Middle frontal gyrus (tissue), 1 donor: ENCODE results near the gene FOXL3.
A peak's percentile ranks its signal among the peaks of the same experiment; 100 is the strongest.

Experiments
- DNase-seq: peaks from one replicate; pipeline ENCODE4 v3.0.0-alpha.2; 2015; ENCODE audit warnings: low spot score; ENCODE audit errors: extremely low spot score

Gene FOXL3

DNA sequence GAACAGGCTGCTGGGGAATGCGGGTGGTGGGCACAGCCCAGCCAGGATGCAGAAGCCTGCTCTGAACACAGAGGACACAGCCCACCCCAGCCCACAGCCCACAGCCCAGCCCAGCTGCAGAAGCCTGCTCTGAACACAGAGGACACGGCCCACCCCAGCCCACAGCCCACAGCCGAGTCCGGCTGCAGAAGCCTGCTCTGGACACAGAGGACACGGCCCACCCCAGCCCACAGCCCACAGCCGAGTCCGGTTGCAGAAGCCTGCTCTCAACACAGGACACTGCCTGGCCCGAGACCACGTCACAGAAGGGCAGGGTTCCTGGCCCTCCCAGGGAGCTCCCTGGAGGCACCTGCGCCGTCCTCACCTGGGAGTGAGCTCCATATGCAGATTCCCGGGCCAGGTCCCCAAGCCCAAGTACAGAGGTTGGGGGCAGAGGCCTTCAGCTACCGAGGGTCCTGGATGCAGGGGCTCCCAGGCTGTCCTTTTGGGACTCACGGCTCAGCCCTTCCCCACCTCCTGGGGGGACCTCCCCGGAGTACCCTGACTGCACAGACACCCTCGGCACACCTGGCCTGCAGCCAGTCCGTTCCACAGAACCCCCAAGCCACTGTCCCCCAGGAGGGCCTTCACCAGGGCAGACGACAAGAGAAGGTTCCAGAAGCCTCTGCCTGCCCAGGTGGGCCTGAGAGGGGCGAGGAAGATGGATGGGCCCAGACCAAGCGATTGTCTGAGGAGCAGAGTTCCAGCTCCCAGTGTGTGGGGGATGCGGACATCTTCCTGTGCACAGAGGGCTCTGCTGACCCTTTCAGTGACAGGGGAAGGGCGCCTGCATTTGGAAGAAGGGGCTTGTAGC is 23.7 kb upstream of the FOXL3 start:
- no peak for DNase-seq

DNA sequence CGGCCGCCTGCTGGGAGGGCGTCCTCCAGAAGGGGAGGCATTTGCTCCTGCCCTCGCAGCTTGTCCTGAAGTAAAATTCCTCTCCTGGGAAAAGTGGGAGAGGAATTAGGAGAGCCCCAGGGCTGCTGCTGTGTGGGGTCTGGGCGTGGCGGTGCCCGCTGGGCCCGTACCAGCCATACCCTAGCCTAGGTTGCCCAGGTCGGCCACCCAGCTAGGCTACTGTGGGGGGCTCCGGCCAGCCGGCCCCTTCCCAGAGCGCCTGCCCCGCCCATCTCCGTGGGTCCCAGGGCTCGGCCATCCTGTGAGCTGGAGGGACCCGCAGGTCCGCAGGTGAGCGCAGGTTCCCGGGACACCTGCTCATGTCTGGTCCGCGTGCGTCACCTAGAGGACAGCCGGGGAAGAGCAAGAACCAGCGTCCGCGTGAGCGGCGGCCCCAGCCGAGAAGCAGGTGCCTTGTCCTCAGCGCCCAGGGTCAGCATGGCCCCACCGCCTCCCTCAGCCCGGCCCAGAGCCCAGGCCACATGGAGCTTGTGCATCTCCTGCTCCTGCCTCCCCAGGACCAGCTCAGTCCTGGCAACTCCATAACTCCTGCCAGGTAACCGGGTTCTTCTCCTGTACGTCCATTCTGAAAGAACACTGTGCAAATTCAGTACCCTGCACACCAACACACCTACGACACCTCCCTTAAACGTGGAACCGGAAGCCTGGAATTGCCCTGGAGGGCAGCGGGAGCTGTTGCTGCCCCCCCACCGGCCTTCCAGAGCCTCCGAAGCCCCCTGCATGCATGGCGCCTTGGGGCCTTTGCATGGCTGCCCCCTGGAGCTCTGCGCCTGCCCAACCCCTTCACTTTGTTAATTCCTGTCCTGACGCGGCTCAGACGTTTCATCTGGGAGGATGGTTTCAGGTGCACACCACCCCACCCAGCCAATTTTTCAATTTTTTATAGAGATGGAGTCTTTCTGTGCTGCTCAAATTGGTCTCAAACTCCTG is 22.8 kb upstream of the FOXL3 start:
- DNase-seq = no peak

DNA sequence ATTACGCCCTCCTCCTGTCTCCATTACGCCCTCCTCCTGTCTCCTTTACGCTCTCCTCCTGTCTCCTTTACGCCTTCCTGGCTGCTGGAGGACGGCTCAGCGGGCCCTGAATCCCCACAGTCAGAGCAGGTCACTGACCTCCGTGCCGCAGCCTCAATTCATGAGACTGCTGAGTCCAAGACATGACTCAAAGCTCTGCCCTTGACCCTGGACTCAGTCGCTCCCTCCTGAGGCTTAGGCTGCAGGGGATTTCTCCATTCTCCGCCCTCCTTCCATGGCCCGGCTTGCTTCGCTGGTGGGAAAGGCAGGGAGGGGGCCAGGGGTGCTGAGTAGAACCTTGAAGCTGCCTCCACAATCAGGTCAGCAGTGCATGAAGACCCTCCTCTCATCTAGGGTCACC is 21.0 kb upstream of the FOXL3 start:
- DNase-seq = no peak

DNA sequence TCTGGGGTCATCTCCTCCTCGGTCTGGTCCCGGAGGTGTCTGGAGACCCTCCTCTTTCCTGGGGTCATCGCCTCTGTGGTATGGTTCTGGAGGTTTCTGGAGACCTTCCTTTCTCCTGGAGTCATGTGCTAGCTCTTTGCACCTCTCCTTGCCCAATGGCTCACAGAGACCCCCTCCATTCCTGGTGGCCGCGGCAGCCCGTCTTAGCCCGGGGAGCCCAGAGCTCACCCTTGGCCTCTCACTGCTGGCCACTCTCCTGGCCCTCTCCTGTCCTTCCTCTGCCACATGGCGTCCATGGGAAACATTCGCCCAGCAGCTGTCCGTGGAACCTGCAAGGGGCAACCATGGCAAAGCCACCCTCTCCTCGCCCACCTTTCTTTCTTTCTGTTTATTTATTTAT is 20.2 kb upstream of the FOXL3 start:
- no peak for DNase-seq

DNA sequence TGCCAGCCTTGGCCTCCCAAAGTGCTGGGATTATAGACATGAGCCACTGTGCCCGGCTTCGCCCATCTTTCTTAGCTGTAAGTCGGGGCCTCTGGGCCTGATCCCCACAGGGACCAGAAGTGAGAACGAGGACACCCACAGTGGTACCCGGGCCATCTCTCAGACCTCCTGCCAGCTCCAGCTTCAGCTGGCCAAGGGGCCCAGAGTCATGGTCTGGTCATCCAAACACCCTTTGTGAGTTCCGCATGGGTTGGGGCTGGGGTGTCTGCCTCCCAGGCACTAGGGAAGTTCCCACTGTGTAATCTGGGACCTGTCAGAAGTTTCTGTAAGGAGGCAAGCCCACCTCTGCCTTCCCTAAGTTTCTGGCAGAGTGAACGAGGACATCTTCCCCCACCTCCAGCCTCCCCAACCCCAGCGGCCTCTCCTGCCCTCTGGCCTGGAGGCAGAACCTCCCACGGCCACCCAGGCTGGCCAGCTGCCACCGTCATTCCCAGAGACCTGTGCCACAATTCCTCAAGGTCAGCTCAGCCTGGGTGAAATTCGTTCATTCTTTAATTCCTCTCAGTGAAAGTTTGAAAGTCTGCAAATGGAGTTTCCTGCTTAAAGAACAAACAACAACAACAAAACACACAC is 19.5 kb upstream of the FOXL3 start:
- no peak for DNase-seq

DNA sequence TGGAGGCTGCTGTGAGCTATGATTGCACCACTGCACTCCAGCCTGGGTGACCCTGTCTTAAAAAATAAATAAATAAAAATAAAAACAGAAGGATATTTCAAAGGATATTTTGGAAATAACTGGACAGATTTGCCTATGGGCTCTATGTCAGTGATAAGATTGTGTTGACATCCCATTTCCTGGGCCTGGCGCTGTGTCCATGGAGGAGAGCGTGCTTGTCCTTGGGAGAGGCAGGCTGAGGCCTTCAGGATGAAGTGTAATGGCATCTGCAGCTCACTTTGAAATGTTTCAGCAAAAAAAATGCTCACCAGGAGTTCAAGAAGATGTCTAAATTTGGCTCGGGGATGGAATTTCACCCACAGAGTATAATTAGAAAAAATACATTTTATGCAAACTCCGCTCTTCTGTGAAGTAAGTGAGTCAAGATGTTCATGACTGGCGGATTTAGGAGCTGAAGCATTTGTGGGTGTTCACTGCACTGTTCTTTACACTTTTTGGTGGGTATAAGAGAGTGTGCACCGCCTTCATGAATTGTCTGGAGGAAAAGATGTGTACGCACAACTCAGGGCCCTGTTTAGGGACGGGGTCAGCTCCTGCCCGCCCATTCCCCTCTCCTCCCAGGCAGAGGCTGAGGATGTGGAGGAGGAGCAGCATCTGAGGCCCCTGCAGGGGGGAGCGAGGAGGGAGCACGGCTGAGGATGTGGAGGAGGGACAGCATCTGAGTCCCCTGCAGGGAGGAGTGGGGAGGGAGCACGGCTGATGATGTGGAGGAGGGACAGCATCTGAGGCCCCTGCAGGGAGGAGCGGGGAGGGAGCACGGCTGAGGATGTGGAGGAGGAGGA is 18.5 kb upstream of the FOXL3 start:
- DNase-seq = peak; percentile 80

DNA sequence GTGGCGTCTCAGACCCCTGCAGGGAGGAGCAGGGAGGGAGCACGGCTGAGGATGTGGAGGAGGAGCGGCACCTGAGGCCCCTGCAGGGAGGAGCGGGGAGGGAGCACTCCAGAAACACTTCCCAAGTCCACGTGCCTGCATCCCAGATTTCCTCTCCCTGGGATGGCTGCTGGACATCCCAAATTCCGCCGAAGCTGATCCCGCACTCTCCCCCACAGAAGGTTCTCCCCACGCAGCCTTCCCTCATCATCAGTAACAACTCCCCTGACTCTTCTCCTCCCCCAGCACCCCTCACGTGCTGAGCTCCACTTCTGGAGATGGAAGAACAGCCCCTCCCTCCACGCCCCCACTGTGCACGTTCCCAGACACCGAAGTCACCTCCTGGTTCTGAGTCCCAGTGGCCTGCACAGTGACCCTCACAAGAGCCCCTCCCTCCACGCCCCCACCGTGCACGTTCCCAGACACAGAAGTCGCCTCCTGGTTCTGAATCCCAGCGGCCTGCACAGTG is 17.8 kb upstream of the FOXL3 start:
- no peak for DNase-seq

DNA sequence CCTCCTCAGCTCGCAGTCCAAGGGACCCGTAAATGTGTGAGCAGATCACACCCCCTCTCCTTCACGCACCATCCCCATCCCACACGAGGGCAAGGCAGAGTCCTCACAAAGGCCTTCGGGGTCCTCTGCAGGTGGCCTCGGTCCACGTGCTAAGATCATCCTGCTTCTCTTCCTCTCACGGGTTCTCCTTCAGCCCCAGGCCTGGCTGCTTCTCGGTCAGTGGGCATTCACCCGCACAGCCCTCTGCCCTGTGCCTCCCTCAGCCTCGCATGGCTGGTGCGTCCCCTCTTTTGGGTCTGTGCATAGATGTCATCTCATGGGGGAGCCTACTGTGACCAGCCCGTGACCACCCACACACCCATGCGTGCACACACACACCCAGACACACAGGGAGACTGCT is 17.3 kb upstream of the FOXL3 start:
- no peak for DNase-seq

DNA sequence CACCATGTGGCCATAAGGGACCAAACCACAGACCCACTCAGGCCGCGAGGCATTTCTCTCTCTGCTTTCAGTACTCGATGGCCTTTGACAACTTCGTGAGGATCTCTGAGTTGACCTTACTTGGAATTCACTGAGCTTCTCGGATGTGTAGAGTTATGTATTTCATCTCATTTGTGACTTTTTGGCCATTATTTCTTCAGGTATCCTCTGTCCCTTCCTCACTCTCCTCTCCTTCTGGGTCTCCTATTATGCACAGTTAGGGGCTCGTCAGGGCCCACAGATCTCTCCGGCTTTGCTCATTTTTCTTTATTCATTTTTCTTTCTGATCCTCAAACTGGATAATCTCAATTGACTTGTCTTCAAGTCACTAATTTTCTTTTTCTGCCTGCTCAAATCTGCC is 16.6 kb upstream of the FOXL3 start:
- no peak for DNase-seq

DNA sequence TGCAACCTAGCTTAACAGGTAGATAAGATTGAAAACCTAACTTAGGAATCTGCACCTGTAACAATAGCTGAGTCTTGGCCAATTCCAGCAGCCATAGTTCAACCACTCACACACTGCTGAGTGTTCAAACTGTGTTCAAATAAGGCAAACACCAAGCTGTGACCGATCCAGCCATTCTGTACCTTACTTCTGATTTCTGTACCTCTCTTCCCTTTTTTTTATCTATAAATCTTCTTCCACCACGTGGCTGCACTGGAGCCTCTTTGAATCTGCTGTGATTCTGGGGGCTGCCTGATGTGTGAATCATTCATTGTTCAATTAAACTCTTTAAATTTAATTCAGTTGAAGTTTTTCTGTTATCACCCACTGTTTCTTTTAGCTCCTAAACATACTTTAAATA is 15.7 kb upstream of the FOXL3 start:
- DNase-seq = no peak

DNA sequence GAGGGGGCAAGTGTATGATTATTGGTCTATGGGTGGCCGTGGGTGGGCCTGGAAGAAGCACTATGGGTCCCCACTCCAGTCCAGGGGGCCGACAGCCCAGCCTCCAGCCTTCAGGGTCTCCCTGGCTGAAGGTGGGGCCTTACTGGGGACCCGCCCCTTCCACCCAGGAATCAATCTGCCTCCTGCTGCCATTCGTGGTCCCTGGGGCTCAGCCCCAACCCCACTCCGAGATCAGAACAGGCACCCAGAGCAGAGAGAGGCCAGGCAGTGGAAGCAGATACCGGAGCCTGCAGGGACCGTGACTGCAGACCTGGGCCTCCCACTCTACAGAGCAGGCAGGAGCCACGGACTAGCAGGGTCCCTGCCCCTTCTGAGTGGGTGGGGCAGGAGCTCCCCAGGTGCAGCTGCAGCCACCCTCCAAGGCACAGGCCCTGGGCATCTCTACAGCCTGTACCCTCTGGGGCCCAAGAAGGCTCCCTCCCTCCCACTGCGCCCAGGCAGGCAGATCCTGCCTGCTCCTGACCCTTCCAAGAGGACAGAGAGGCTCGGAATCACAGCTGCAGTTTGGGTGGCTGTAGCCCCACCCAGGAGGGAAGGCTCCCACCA is 13.6 kb upstream of the FOXL3 start:
- DNase-seq = no peak

DNA sequence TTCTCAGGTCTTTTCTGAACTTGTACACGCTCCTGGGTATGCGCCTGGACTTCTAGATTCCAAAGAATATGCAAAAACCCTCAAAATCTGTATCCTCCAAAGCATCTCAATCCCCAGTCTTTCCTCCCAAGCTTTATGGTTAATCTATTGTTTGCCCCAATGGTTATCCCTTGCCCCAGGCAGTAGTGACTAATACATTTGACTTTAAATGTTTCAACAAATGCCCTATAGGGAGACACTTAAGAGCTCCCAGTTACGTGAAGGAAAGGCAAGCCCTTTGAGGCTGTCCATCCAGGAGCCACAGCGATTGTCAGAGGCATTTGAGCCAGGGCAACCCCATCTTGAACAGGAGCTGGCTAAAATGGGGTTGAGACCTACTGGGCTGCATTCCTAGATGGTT is 12.7 kb upstream of the FOXL3 start:
- DNase-seq = no peak

DNA sequence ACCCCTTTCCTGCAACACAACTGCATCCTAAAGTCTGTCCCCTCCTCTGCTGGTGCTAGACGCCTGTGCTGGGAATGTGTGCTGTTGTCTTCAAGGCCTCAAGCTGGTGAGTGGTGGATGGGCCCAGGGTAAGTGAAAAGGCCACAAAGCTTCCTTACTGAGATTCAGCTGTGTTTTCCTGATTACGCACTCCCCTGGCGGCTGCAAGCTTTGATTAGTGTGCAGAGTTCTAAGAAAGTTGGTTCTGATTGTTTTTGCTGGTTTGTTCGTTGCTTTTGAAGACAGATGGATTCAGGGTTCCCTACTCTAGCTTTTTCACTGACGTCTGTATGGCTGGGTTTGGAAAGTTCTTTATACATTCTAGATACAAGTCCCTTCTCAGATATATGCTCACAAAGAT is 11.9 kb upstream of the FOXL3 start:
- no peak for DNase-seq

DNA sequence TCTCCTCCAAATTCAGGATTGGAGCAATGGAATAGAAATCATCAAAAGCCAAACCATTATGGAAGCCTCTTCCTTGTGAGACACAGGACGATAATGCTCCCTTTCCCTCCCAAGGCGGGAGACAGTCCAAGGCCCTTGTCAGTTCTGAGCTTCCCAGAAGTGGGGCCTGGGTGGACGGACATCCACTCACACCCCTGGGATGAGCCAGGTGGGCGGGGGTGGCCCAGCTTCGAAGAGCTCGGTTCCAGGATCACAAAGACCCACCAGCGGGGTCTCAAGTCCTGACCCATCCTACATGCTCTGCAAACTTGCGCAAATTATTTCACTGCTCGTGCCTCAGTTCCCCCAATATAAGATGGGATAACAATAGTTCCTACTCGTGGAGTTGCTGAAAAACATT is 10.1 kb upstream of the FOXL3 start:
- no peak for DNase-seq

DNA sequence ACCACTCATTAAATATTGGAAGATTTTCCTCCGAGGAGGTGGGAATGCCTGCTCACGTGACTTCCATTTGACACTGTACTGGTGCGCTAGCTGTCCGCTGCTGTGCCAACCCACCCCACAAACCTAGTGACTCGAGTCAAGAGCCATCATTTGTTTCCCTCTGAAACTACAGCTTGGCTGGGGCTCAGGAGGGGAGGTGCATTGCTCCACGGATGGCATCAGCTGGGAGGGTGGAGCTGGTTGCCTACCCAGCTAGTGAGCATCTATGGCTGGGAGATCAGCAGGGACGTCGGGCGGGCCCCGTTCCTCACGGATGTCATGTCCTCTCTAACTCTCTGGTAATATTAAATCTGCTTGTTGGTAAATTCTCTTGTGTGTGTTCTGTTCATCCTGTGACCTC is 9.5 kb upstream of the FOXL3 start:
- no peak for DNase-seq

DNA sequence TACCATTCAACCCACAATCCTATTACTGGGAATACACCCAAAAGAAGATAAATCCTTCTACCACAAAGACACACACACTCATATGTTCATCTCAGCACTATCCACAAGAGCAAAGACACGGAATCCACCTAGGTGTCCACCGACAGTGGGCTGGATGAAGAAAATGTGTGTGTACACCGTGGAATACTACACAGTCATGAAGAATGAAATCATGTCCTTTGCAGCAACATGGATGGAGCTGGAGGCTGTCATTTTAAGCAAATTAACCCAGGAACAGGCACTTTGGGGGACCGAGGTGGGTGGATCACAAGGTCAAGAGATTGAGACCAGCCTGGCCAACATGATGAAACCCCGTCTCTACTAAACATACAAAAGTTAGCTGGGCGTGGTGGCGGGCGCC is 8.3 kb upstream of the FOXL3 start:
- DNase-seq = no peak

DNA sequence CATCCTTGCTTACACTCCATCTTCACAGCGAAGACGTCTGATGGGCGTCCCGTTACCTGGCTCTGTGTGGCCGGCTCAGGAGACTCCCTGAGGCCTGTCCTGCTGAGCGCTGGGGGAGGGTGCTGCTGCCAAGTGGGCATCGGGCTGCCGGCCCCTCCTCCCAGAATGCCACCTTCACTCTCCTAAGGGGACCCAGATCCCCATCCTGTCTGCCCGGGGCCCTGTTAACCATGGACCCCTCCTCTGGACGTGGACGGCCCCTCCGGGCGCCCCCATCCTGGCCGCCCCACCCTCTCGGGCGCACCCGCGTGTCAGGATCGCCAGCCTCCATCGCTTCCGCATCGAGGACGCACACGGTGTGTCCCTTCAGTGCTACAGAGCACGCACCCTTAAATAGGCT is 7.3 kb upstream of the FOXL3 start:
- DNase-seq = no peak

DNA sequence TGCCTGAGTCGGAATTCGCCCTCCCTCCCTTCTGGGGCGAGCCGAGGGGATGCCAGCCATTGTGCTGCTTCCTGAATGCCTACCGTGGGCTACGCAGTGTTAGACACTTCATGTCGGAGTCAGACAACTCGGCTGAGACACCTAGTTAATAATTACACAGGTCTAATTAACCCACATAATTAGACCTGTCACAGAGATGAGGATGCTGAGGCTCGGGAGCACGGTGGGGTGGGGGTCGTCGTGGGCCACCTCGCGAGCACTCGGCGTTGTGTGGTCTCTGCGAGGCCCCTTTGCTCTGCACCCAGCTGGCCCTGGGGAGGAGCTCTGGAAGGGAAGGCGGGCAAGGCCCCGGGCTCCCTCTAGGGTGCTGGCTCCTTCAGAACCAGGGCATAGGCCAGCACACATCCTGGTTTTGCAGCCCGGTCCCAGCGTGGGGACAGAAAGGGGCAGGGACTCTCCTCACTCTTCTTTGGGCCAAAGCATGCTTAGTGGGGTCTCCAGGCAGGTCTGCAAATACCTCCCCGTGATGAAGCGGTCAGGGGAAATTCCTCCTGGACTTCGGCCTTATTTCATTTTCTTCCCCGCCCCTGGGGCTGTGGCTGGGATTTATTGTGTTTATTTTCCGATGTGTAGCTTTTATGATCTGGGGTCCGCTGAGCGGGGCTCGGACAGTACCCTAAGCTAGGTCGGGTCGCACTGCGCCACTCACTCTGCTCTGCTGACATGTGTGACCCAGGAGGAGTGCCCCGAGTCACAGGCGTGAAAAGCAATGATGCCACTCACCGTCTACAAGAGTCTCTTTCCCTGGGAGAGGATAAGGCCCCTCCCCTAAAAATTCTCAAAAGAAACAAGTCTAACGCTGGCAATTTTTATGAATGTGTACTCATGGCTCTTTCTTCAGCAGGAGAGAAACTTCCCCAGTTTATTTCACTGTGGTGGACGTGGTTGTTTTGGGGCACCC is 4.9 kb upstream of the FOXL3 start:
- no peak for DNase-seq

DNA sequence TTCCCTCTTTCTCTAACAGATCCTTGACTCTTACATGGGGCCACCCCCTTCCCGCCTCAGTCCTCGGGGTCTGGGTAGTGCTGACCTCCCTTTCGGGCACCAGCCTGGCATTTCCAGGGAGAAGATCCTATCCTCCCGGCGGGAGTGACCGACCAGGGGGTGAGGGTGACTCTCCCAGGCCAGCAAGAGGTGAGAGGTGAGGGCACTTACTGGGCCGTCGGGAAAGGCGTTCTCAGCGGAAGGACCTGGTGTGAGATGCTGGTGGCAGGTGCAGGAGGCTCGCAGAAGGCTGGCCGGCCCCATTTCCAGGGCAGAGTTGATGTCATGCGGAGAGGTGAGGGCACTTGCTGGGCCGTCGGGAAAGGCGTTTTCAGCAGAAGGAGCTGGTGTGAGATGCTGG is 4.2 kb upstream of the FOXL3 start:
- no peak for DNase-seq
